HepG2 (cell line): ENCODE results near the gene ACBD3. TPM values are rescaled to one million over a fixed set of nuclear protein-coding genes. Genes with fewer than 3 reads are reported as not detected.

ENCODE experiments used
- ARNT ChIP-seq: fragments of 450-650 bp; IDR thresholded peaks from 2 replicates; pipeline ENCODE4 v1.6.1; 2017
- FOXK2 ChIP-seq: fragments of 450-650 bp; IDR thresholded peaks from 2 replicates; pipeline ENCODE4 v1.6.1; 2016
- HMG20B ChIP-seq: conservative IDR thresholded peaks from 2 replicates; pipeline ENCODE4 v1.6.1; 2016; ENCODE audit warnings: missing genetic modification reagents, missing compliant biosample characterization
- HNRNPL ChIP-seq: fragments of 200-400 bp; formaldehyde crosslinking; IDR thresholded peaks from 2 replicates; pipeline ENCODE4 v1.6.1; 2017; ENCODE audit warnings: mild to moderate bottlenecking, low read depth, low read length
- HNRNPLL ChIP-seq: fragments of 200-400 bp; formaldehyde crosslinking; IDR thresholded peaks from 2 replicates; pipeline ENCODE4 v1.6.1; 2017; ENCODE audit warnings: mild to moderate bottlenecking, low read depth, low read length; ENCODE audit not compliant: poor library complexity, severe bottlenecking
- JUN ChIP-seq: sonication (generic); formaldehyde crosslinking; IDR thresholded peaks from 2 replicates; pipeline ENCODE4 v1.4.0; 2020; ENCODE audit warnings: mild to moderate bottlenecking, missing genetic modification reagents
- KDM6A ChIP-seq: IDR thresholded peaks from 2 replicates; pipeline ENCODE4 v1.6.1; 2016; ENCODE audit warnings: low read depth
- KLF11 ChIP-seq: IDR thresholded peaks from 2 replicates; pipeline ENCODE4 v1.6.1; 2016; ENCODE audit warnings: missing compliant biosample characterization
- PHB2 ChIP-seq: fragments of 450-650 bp; IDR thresholded peaks from 2 replicates; pipeline ENCODE4 v1.6.1; 2018; ENCODE audit not compliant: partially characterized antibody
- POLR2A ChIP-seq, 2 experiments: IDR thresholded peaks; 2 replicates each; pipeline ENCODE4 v1.6.1; 2011; ENCODE audit warnings: low read depth in 2 of 2, low read length in 2 of 2, mild to moderate bottlenecking in 1 of 2, moderate library complexity in 1 of 2; ENCODE audit not compliant: insufficient read depth in 1 of 2
- SCMH1 ChIP-seq: sonication (generic); formaldehyde crosslinking; IDR thresholded peaks from 2 replicates; pipeline ENCODE4 v1.9.0; 2021; ENCODE audit warnings: missing genetic modification reagents, mild to moderate bottlenecking, borderline replicate concordance
- SP1 ChIP-seq, 2 experiments: fragments of 450-650 bp in 1 of 2; sonication (generic) in 1 of 2; formaldehyde crosslinking in 1 of 2; IDR thresholded peaks; 2 replicates each; pipeline versions ENCODE4 v1.4.0 to v1.6.1; 2016 to 2020; ENCODE audit warnings: missing genetic modification reagents in 1 of 2
- USF2 ChIP-seq, 2 experiments: sonication (generic) in 1 of 2; formaldehyde crosslinking in 1 of 2; IDR thresholded peaks; 2 replicates each; pipeline versions ENCODE4 v1.5.1 to v1.6.1; 2011 to 2020; ENCODE audit warnings: borderline replicate concordance in 1 of 2, low read depth in 1 of 2, low read length in 1 of 2, mild to moderate bottlenecking in 1 of 2, missing genetic modification reagents in 1 of 2, moderate library complexity in 1 of 2
- ZBTB1 ChIP-seq: sonication (generic); formaldehyde crosslinking; IDR thresholded peaks from 2 replicates; pipeline ENCODE4 v1.4.0; 2020; ENCODE audit warnings: missing genetic modification reagents, borderline replicate concordance
- ZBTB3 ChIP-seq: sonication (generic); formaldehyde crosslinking; IDR thresholded peaks from 2 replicates; pipeline ENCODE4 v1.4.0; 2020; ENCODE audit warnings: low read depth, mild to moderate bottlenecking, moderate library complexity, missing genetic modification reagents, borderline replicate concordance
- ZBTB8A ChIP-seq: sonication (generic); formaldehyde crosslinking; IDR thresholded peaks from 2 replicates; pipeline ENCODE4 v1.4.0; 2020; ENCODE audit warnings: mild to moderate bottlenecking, low read depth, missing genetic modification reagents, borderline replicate concordance
- ZMYM4 ChIP-seq: sonication (generic); formaldehyde crosslinking; IDR thresholded peaks from 2 replicates; pipeline ENCODE4 v1.8.1; 2023; ENCODE audit warnings: mild to moderate bottlenecking, missing genetic modification reagents
- ZNF207 ChIP-seq: fragments of 450-650 bp; IDR thresholded peaks from 2 replicates; pipeline ENCODE4 v1.6.1; 2016; ENCODE audit warnings: antibody characterized with exemption, borderline replicate concordance
- ZNF558 ChIP-seq: sonication (generic); formaldehyde crosslinking; IDR thresholded peaks from 2 replicates; pipeline ENCODE4 v1.9.0; 2022; ENCODE audit warnings: mild to moderate bottlenecking, missing genetic modification reagents, borderline replicate concordance
- ZNF777 ChIP-seq: sonication (generic); formaldehyde crosslinking; IDR thresholded peaks from 2 replicates; pipeline ENCODE4 v1.4.0; 2020; ENCODE audit warnings: missing genetic modification reagents
- ZSCAN12 ChIP-seq: sonication (generic); formaldehyde crosslinking; IDR thresholded peaks from 2 replicates; pipeline ENCODE4 v1.9.0; 2021; ENCODE audit warnings: mild to moderate bottlenecking, missing genetic modification reagents
- polyA plus RNA-seq, 8 experiments: library from polyadenylated mRNA; depleted of rRNA in 3 of 8; stranded (reverse) in 7 of 8; unstranded in 1 of 8; fragments of >200 nt; fragmentation: Illumina TruSeq in 4 of 8; extraction: Trizol in 4 of 8; gene quantifications; 2 replicates each; pipeline versions ENCODE4 v1.2.1 to v1.2.3, GENCODE V29; 2011 to 2016; ENCODE audit warnings: low read depth in 4 of 8, missing spikeins in 1 of 8, mixed read lengths in 1 of 8; ENCODE audit not compliant: insufficient read depth in 1 of 8
- total RNA-seq, 5 experiments: library from RNA; depleted of rRNA; stranded (reverse); fragments of >200 nt; fragmentation: Illumina TruSeq; extraction: Trizol; gene quantifications; 2 replicates each; pipeline ENCODE4 v1.2.3, GENCODE V29; 2016; ENCODE audit warnings: low read depth in 1 of 5
- TF ChIP-seq, protein P1 (sequence below): sonication (generic); formaldehyde crosslinking; conservative IDR thresholded peaks from 2 replicates; pipeline ENCODE4 v1.4.0; 2020; ENCODE audit warnings: missing genetic modification reagents
- TF ChIP-seq, protein P2 (sequence below): sonication (generic); formaldehyde crosslinking; IDR thresholded peaks from 2 replicates; pipeline ENCODE4 v1.4.0; 2020; ENCODE audit warnings: mild to moderate bottlenecking, missing genetic modification reagents
- TF ChIP-seq, protein P3 (sequence below): sonication (generic); IDR thresholded peaks from 2 replicates; pipeline ENCODE4 v1.6.1; 2016; ENCODE audit warnings: low read depth, borderline replicate concordance
- TF ChIP-seq, protein P4 (sequence below): sonication (generic); formaldehyde crosslinking; IDR thresholded peaks from 2 replicates; pipeline ENCODE4 v1.5.0; 2020; ENCODE audit warnings: mild to moderate bottlenecking, missing genetic modification reagents

Gene ACBD3
- total and polyA plus RNA-seq, 2 of the 13 experiments (the other 11 are each of a cell fraction or from before 2014, with no cell fraction given): 24.3 to 39.3 TPM

- TF ChIP-seq POLR2A (IDR thresholded peaks at IDR 0.05; ENCODE audit: insufficient read depth in 1 of 2, low read depth in 2 of 2, low read length in 2 of 2) (peak; percentile 95), HNRNPL (peak; percentile 85), ZSCAN12 (CRISPR knock-in tag) (no peak), SCMH1 (CRISPR knock-in tag) (no peak), ZNF777 (CRISPR knock-in tag) (peak; percentile 94), ZMYM4 (CRISPR knock-in tag) (peak; percentile 69; the same call in 1 of the 2 replicates), ZNF558 (CRISPR knock-in tag) (no peak; the same call in 1 of the 2 replicates), ARNT (no peak), KLF11 (CRISPR knock-in tag) (peak; percentile 84; the same call in 1 of the 2 replicates), SP1 (IDR thresholded peaks at IDR 0.05) (no peak), SP1 (CRISPR knock-in tag; IDR thresholded peaks at IDR 0.05) (no peak; the same call in 1 of the 2 replicates), ZNF207 (no peak), JUN (CRISPR knock-in tag) (no peak), PHB2 (no peak), USF2 (IDR thresholded peaks at IDR 0.05; ENCODE audit: low read depth, low read length) (no peak), USF2 (CRISPR knock-in tag; IDR thresholded peaks at IDR 0.05; ENCODE audit: borderline replicate concordance) (no peak), FOXK2 (no peak), ZBTB8A (CRISPR knock-in tag) (0 out of 2 replicates have a peak, but pooled peaks have one; percentile 67), ZBTB3 (CRISPR knock-in tag) (0 out of 2 replicates have a peak, but pooled peaks have one; percentile 20), ZBTB1 (CRISPR knock-in tag) (no peak), KDM6A (CRISPR knock-in tag) (no peak), HMG20B (0 out of 2 replicates have a peak, but pooled peaks have one; percentile 58), HNRNPLL (peak; percentile 89)
- TF ChIP-seq, protein P1, sequence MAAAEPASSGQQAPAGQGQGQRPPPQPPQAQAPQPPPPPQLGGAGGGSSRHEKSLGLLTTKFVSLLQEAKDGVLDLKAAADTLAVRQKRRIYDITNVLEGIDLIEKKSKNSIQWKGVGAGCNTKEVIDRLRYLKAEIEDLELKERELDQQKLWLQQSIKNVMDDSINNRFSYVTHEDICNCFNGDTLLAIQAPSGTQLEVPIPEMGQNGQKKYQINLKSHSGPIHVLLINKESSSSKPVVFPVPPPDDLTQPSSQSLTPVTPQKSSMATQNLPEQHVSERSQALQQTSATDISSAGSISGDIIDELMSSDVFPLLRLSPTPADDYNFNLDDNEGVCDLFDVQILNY: no peak
- TF ChIP-seq, protein P2, sequence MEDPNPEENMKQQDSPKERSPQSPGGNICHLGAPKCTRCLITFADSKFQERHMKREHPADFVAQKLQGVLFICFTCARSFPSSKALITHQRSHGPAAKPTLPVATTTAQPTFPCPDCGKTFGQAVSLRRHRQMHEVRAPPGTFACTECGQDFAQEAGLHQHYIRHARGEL: peak; percentile 83; the same call in 1 of the 2 replicates
- TF ChIP-seq, protein P3, sequence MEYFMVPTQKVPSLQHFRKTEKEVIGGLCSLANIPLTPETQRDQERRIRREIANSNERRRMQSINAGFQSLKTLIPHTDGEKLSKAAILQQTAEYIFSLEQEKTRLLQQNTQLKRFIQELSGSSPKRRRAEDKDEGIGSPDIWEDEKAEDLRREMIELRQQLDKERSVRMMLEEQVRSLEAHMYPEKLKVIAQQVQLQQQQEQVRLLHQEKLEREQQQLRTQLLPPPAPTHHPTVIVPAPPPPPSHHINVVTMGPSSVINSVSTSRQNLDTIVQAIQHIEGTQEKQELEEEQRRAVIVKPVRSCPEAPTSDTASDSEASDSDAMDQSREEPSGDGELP: peak; percentile 36; the same call in 1 of the 2 replicates
- TF ChIP-seq, protein P4, sequence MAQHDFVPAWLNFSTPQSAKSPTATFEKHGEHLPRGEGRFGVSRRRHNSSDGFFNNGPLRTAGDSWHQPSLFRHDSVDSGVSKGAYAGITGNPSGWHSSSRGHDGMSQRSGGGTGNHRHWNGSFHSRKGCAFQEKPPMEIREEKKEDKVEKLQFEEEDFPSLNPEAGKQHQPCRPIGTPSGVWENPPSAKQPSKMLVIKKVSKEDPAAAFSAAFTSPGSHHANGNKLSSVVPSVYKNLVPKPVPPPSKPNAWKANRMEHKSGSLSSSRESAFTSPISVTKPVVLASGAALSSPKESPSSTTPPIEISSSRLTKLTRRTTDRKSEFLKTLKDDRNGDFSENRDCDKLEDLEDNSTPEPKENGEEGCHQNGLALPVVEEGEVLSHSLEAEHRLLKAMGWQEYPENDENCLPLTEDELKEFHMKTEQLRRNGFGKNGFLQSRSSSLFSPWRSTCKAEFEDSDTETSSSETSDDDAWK (CRISPR knock-in tag): no peak
These were observed at the start of gene ACBD3 (continued) for GRCh38 chr1:226186124-226187018.
